Activated T-cell treated with anti-CD3 and anti-CD28 coated beads, Interleukin-2, amount 50 U/mL, for 24 hours (primary cell): Measurements from ENCODE around the gene SS18L1.
"Not testable (repeated sequence)": the region's sequence is repeated elsewhere in the genome, so short reads cannot be mapped to it uniquely, and the experiment has no call there.

ENCODE experiments used
- DNase-seq: peaks from one replicate; pipeline ENCODE4 v3.0.0-alpha.2; 2020
- H3K27ac Mint-ChIP-seq: 2 replicates; pipeline ENCODE4 v1.8.0; 2020; ENCODE audit warnings: mild to moderate bottlenecking, mixed read lengths
- H3K27me3 Mint-ChIP-seq: 2 replicates; pipeline ENCODE4 v1.8.0; 2020; ENCODE audit warnings: mixed read lengths
- H3K36me3 Mint-ChIP-seq: 2 replicates; pipeline ENCODE4 v1.8.0; 2020; ENCODE audit warnings: low read depth, mixed read lengths
- H3K4me1 Mint-ChIP-seq: 2 replicates; pipeline ENCODE4 v1.8.0; 2020; ENCODE audit warnings: low read depth, mixed read lengths
- H3K4me3 Mint-ChIP-seq: 2 replicates; pipeline ENCODE4 v1.8.0; 2020; ENCODE audit warnings: mild to moderate bottlenecking, moderate library complexity, mixed read lengths
- H3K9me3 Mint-ChIP-seq: 2 replicates; pipeline ENCODE4 v1.8.0; 2020; ENCODE audit warnings: mixed read lengths

The SS18L1 gene

DNA sequence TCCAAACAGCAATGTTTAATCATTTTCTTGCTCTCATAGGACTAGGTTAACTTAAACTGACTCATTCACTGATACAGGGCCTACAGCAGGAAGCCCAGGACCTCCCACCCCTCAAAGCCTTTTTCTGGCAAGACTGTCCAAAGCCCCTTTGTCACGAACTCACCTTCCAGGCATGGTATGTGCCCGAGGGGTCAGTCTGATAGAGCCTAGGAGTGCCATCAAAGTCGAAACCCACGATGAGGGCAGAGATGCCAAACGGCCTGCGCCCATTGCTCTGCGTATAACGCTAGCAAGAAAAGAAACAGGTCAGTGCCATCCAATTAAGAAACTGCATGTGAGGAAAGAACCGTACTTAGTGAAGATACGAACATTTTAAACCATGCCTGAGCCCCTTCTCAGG lies 4.7 kb upstream of the SS18L1 start:
- Mint-ChIP-seq H3K36me3 (peaks cover 85% of the 10 kb centered on the region), H3K27ac (peak overlapping the region; percentile 84), H3K9me3 (no peaks in the 10 kb centered on the region), H3K27me3 (no peaks in the 10 kb centered on the region), H3K4me3 (no peak overlapping the region), H3K4me1 (peaks cover 55% of the 10 kb centered on the region)
- DNase-seq, result no peak

DNA sequence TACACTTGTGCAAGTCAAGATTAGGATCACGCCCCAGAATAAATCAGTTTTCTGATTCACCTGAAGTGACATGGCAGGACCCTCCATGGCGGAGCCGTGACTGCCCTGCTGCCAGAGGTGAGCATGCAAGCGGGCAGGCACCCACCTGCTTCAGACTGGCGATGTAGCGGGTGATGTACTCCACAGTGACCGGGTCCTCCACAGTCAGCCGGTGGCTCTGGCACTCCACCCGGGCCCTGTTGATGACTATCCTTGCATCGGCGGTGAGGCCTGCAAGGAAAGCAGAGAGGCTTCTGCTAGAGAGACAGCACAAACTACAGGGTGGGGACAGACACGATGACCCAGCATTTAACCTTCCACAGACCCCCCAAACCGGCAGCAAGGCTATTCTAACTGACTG lies 3.9 kb upstream of the SS18L1 start:
- Mint-ChIP-seq H3K27me3 (no peaks in the 10 kb centered on the region), H3K4me3 (no peak overlapping the region), H3K9me3 (no peaks in the 10 kb centered on the region), H3K36me3 (peaks cover 79% of the 10 kb centered on the region), H3K4me1 (peaks cover 53% of the 10 kb centered on the region), H3K27ac (peak overlapping the region; percentile 95)
- DNase-seq, result no peak

DNA sequence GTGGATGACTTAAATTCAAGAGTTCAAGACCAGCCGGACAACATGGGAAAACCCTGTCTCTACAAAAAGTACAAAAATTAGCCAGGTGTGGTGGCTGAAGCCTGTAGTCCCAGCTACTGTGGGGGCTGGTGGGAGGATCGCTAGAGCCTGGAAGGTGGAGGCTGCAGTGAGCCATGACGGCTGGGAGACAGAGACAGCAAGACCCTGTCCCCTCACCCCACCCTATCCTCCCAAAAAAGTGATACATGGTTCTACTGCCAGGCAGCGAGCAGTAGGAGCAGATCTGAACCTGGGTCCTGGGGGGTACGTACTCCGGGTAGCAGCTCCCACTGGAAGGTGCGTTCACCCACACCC lies 2.5 kb upstream of the SS18L1 start:
- peaks cover 74% of the 10 kb centered on the region for H3K36me3 Mint-ChIP-seq

DNA sequence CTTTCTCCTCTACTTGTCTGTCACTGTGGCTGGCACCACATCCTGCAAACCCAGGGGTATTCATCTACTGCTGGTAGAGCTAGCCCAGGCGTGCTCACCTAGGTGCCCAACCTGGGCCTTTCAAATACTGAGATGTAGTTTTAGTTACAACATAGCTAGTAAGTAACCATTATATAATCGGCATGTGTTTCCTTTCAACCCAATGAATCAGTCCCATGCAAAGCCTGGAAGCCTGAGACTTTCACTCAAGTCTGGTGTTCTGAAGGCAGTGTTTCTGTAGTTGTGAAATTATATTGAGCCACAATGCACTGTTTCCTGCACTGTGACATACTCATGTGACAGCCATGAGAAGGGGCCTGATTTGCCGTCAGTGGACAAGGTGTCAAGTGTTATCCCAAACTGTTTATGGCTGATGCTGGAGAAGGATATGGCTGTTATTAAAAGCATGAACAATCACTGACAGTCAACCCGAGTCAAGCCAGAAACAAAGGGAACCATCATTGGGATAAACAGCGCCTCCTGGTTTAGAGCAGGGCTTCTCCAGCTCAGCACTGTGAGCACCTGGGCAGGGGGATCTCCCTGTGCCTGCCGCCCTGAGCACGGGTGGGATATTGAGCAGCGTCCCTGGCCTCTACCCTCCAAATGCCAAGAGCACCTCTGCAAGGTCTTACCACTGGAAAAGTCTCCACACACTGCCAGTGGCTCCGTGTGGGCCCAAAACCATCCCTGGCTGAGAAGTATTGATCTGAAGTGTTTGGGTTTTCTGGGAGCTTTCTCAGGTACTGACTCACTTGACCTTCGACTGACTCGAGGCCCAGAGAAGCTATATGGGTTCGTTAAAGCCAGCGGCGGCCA lies 1.9 kb upstream of the SS18L1 start:
- Mint-ChIP-seq H3K27ac (peak overlapping the region; percentile 95), H3K36me3 (peaks cover 71% of the 10 kb centered on the region), H3K4me3 (peak overlapping the region; percentile 91), H3K27me3 (no peaks in the 10 kb centered on the region), H3K4me1 (peaks cover 68% of the 10 kb centered on the region), H3K9me3 (no peaks in the 10 kb centered on the region)
- DNase-seq, result peak; percentile 47

More for the DNA sequence above, 2.5 kb upstream of the SS18L1 start:
- Mint-ChIP-seq H3K9me3 (no peaks in the 10 kb centered on the region), H3K27ac (peak overlapping the region; percentile 95), H3K4me3 (peak overlapping the region; percentile 91), H3K27me3 (no peaks in the 10 kb centered on the region), H3K4me1 (peaks cover 67% of the 10 kb centered on the region)
- no peak for DNase-seq

DNA sequence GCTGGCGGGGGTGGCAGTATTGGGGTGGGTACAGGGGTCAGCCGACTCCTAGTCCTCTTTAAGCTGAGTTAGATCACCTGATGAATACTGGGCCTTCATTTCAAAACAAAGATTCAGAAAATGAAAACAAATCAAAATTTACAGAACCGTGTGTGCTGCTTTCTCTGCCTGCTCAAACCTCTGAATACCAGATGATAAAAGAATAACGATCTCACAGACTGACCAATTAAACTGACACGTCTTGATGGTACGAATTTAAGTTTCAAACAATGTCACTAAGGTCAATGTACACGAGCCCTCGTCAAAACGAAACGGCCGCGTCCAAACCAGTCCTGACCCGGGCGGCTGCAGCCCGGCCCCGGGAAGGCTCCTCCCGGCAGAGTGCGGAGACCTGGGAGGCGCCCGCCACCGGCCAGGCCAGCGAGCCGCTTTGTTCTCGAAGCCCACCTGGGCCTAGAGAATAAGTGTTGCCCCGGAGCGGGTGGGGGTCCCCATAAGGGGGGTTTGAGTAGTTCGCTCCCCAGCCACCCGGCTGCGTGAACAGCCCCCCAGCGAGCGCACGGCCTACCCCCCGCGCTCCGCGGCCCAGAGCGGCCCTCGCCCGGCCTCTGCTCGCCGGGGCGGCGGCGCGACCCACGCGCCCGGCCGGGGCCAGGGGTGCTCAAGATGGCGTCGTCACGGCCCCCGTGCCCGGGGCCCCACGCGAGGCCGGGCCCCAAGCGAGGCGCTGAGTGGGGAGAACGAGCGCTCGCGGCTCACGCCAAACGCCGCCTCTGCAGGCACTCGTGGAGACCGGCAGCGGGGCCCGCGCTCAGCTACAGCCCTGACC lies 1.1 kb upstream of the SS18L1 start:
- Mint-ChIP-seq H3K4me1 (peaks cover 71% of the 10 kb centered on the region), H3K27ac (peak overlapping the region; percentile 95), H3K36me3 (peaks cover 64% of the 10 kb centered on the region), H3K4me3 (peak overlapping the region; percentile 91), H3K27me3 (no peaks in the 10 kb centered on the region), H3K9me3 (no peaks in the 10 kb centered on the region)
- no peak for DNase-seq

DNA sequence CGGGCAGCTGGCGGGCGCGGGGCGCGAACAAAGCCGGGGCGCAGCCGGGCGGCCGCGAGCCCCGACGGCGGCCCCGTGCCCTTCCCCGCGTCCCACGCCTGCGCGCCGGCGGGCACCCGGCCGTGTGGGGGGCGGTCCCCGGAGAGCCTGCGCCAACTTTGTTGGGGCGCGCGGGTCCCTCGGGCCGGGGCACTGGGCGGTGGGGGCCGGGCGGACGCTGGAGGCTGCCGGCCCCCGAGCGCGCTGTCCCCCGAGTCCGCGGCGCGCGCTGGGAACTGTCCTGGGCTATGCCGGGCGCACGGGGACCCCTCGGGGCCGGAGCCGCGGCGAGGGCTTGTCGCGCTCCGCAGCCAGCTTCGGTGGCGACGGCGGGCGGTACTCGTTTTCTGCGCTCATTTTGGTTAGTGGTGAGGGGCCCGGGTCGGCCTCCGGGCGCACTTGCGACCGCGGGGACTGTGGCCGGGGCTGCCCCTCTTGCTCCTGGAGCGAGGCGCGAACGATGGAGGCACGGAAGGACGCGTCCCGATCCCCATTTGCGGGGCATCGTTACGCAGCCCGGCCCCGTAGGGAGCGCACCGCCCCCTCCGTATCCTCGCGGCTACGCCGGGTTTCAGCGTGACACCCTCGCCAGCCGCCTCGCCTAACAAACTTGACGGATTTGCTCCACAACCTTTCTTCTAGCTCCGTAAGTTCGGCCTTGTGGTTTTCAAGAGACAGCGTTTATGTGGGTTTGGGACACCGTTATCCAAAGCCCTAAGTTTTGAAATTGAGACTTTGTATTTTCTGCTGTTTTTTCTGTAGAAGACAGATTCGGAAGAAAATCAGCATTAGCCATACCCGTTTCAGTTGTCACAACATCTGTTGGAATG lies 622 bp downstream of the SS18L1 start:
- H3K9me3 Mint-ChIP-seq, result no peaks in the 10 kb centered on the region
- H3K4me1 Mint-ChIP-seq, result peaks cover 65% of the 10 kb centered on the region
- H3K4me3 Mint-ChIP-seq, result peak overlapping the region; percentile 78
- peak; percentile 82 for DNase-seq
- peaks cover 49% of the 10 kb centered on the region for H3K36me3 Mint-ChIP-seq
- H3K27me3 Mint-ChIP-seq, result no peaks in the 10 kb centered on the region
- peak overlapping the region; percentile 84 for H3K27ac Mint-ChIP-seq

DNA sequence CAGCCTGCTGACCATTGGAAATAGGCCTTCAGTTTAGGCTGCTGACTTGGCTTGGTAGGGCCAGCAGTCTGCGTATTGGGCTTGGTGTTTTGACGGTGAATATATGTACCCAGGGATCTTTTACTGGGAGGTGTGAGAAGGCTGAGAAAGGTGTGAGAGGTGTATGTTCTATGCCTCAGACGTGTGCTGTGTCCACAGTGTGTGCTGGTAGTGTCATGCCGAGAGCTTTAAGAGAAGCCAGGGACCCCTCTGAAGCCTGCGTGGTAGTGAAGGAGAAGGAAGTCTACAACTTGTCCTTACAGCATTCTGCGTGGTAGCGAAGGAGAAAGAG lies 2.1 kb downstream of the SS18L1 start:
- no peaks in the 10 kb centered on the region for H3K9me3 Mint-ChIP-seq
- DNase-seq, result no peak
- H3K4me3 Mint-ChIP-seq, result peak overlapping the region; percentile 78
- peaks cover 64% of the 10 kb centered on the region for H3K4me1 Mint-ChIP-seq
- no peak overlapping the region for H3K27ac Mint-ChIP-seq
- H3K36me3 Mint-ChIP-seq, result peaks cover 37% of the 10 kb centered on the region
- no peaks in the 10 kb centered on the region for H3K27me3 Mint-ChIP-seq

DNA sequence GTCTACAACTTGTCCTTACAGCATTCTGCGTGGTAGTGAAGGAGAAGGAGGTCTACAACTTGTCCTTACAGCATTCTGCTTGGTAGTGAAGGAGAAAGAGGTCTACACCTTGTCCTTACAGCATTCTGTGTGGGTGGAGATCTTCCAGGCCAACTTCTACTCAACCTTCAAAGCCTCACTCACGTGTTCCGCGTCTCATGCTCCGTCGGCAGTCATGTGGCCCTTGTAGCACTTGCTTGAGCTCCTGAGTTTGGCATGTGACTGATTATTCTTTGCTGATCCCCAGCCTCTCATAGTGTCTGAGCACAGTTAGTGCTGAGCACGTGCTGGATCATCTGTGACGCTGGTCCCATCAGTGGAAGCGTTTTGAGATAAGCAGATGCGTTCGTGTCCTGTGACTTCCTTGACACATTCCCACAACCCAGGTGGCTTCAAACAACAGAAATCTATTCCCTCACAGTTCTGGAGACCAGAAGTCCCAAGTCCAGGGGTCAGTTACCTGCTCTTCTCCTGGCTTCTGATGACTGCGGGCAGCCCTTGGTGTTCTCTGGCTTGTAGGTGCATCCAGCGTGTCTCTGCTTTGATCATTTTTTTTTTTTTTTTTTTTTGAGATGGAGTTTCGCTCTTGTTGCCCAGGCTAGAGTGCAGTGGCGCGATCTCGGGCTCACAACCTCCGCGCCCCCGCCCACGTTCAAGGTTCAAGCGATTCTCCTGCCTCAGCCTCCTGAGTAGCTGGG lies 2.6 kb downstream of the SS18L1 start:
- H3K27ac Mint-ChIP-seq, result peak overlapping the region; percentile 26
- H3K27me3 Mint-ChIP-seq, result no peaks in the 10 kb centered on the region
- no peak for DNase-seq
- H3K4me3 Mint-ChIP-seq, result no peak overlapping the region
- no peaks in the 10 kb centered on the region for H3K9me3 Mint-ChIP-seq
- H3K4me1 Mint-ChIP-seq, result peaks cover 58% of the 10 kb centered on the region
- peaks cover 34% of the 10 kb centered on the region for H3K36me3 Mint-ChIP-seq

DNA sequence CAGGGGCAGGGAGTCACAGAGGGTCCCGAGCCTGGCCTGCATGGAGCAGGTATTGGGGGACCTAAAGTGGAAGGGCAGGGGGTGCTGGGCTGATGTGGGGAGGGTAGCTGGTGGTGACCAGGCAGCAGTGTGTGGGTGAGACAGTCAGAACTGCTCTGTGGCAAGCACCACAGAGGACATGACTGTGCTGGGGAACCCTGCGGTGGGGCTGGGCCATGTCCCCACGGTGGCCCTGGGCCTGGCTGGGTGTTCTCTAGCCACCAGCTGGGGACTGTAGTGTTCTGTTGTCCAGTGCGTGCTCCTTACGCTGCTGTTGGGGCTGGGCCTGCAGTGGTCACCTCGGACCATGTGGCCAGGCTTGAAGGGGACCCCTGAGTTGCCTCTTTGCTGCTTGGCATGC lies 3.6 kb downstream of the SS18L1 start:
- Mint-ChIP-seq H3K27ac (no peak overlapping the region), H3K27me3 (no peaks in the 10 kb centered on the region), H3K4me1 (peaks cover 49% of the 10 kb centered on the region), H3K36me3 (peaks cover 30% of the 10 kb centered on the region), H3K9me3 (no peaks in the 10 kb centered on the region), H3K4me3 (no peak overlapping the region)
- no peak for DNase-seq

DNA sequence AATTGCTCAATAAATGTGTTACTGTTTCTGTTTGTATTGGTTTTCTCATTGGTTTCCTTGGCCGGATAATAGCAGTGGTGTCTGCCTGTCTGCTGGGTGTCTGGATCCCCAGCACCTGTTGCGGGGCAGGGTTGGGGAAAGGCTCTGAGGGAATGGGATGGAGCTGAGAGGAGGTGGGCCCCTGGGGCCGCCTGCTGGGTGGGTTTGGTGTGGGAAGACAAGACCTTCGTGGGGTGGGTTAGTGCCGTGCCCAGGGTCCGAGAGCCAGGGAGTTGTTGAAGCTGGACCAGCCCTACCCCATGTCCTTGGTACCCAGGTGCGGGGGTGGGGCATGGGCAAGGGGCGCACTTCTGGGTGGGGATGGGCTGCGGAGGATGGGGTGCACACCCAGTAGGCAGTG lies 4.0 kb downstream of the SS18L1 start:
- no peak for DNase-seq
- no peaks in the 10 kb centered on the region for H3K27me3 Mint-ChIP-seq
- peaks cover 2% of the 10 kb centered on the region for H3K9me3 Mint-ChIP-seq
- no peak overlapping the region for H3K27ac Mint-ChIP-seq
- no peak overlapping the region for H3K4me3 Mint-ChIP-seq
- peaks cover 31% of the 10 kb centered on the region for H3K36me3 Mint-ChIP-seq
- H3K4me1 Mint-ChIP-seq, result peaks cover 49% of the 10 kb centered on the region

DNA sequence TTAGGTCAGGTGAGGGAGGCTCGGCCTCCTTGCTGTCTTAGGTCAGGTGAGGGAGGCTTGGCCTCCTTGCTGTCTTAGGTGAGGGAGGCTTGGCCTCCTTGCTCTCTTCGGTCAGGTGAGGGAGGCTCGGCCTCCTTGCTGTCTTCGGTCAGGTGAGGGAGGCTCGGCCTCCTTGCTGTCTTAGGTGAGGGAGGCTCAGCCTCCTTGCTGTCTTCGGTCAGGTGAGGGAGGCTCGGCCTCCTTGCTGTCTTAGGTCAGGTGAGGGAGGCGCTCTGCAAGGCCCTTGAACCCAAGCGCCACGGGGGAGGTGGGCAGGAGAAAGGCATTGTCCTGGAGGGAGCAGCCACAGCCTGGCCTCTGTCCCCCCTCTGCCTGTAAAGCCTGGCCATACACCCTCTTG lies 4.8 kb downstream of the SS18L1 start:
- H3K27me3 Mint-ChIP-seq, DNase-seq, H3K27ac Mint-ChIP-seq, H3K4me3 Mint-ChIP-seq, H3K9me3 Mint-ChIP-seq: not testable (repeated sequence)
- peaks cover 49% of the 10 kb centered on the region for H3K4me1 Mint-ChIP-seq
- peaks cover 39% of the 10 kb centered on the region for H3K36me3 Mint-ChIP-seq

DNA sequence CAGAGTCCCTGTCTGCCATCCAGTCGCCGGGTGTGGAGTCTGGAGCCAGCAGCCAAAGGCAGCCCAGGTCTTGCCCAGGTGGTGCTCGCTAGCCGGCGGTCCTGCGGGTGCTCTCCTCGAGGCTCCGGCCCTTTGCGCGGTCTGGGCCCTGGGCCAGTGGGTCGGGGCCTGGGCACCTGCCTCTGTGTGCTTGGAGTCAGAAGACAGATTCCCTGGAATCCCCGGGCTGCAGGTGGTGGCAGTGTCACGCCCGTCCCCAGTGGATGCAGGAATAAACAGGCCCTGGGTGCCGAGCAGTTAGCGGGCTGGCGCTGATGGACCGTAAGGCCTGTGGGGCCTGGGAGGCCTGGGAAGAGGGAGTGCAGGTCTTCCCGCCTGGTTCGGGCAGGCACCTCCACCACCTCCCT lies 5.3 kb downstream of the SS18L1 start:
- peaks cover 5% of the 10 kb centered on the region for H3K9me3 Mint-ChIP-seq
- DNase-seq, result no peak
- H3K27ac Mint-ChIP-seq, result no peak overlapping the region
- H3K27me3 Mint-ChIP-seq, result no peaks in the 10 kb centered on the region
- no peak overlapping the region for H3K4me3 Mint-ChIP-seq
- peaks cover 53% of the 10 kb centered on the region for H3K4me1 Mint-ChIP-seq
- peaks cover 45% of the 10 kb centered on the region for H3K36me3 Mint-ChIP-seq

DNA sequence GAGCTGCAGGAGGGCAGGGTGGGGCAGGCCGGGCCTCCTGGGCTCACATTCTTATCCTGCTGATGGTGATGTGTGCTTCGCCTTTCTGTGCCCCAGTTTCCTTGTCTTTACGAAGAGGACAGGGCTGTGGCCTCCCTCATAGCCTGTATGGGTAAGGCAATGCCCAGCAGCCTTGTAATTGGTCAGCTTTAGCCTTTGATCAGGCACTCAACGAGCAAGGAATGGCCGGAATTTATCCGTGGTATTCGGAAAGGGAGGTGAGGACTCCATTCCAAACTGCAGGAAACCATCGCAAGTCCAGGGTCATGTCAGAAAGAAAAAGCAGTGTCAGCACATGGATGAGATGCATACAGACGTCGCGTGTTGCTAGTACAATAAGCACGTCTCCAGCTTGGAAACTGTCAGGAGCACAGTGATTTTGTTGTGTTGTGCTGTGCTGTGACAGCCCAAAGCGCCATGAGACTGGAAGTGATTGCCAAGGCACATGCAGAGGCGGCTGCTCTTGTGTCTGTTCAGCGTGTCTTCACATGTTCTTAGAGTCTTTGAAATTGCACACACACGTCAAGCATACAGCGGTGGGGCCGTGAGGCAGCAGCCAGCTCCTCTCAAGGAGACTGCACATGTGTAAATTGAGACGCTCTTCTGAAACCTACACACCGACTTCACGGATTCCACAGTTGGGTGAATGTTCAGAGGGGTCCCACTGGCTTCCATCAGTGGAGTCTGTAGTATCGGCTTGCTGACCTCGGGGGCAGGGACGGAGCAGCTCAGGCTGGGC lies 6.2 kb downstream of the SS18L1 start:
- Mint-ChIP-seq H3K4me1 (peaks cover 51% of the 10 kb centered on the region), H3K27ac (no peak overlapping the region), H3K27me3 (no peaks in the 10 kb centered on the region), H3K9me3 (peaks cover 5% of the 10 kb centered on the region), H3K4me3 (no peak overlapping the region), H3K36me3 (peaks cover 51% of the 10 kb centered on the region)
- DNase-seq, result no peak
